Epidermal melanocyte (primary cell): Measurements from ENCODE around the gene SPSB1.
"Not testable (repeated sequence)": the region's sequence is repeated elsewhere in the genome, so short reads cannot be mapped to it uniquely, and the experiment has no call there.

Experiments used
- DNase-seq: peaks from one replicate; pipeline ENCODE4 v3.0.0; 2011; ENCODE audit warnings: low spot score; ENCODE audit not compliant: insufficient read length

SPSB1 gene

GRCh38 chr1:9299571-9300541 is 7.2 kb downstream of the SPSB1 start:
- not testable (repeated sequence) for DNase-seq

- DNase-seq = no peak
These were observed 7.9 kb downstream of the SPSB1 start for GRCh38 chr1:9300573-9300972.

- peak; percentile 50 for DNase-seq
These were observed 10.2 kb downstream of the SPSB1 start for GRCh38 chr1:9302745-9303524.

- no peak for DNase-seq
These were observed 11.2 kb downstream of the SPSB1 start for GRCh38 chr1:9303916-9304315.

GRCh38 chr1:9305216-9305615 is 12.5 kb downstream of the SPSB1 start:
- DNase-seq = no peak

GRCh38 chr1:9306006-9306405 is 13.3 kb downstream of the SPSB1 start:
- DNase-seq = no peak

GRCh38 chr1:9307303-9307702 is 14.6 kb downstream of the SPSB1 start:
- no peak for DNase-seq

- DNase-seq = no peak
These were observed 15.6 kb downstream of the SPSB1 start for GRCh38 chr1:9308236-9308785.

GRCh38 chr1:9309080-9309479 is 16.4 kb downstream of the SPSB1 start:
- DNase-seq = no peak

- DNase-seq = no peak
These were observed 17.3 kb downstream of the SPSB1 start for GRCh38 chr1:9309991-9310390.

- no peak for DNase-seq
These were observed 18.3 kb downstream of the SPSB1 start for GRCh38 chr1:9311029-9311428.

GRCh38 chr1:9311479-9311878 is 18.8 kb downstream of the SPSB1 start:
- DNase-seq = no peak

GRCh38 chr1:9312168-9312720 is 19.6 kb downstream of the SPSB1 start:
- no peak for DNase-seq

- no peak for DNase-seq
These were observed 20.9 kb downstream of the SPSB1 start for GRCh38 chr1:9313576-9313975.

GRCh38 chr1:9314111-9314510 is 21.4 kb downstream of the SPSB1 start:
- no peak for DNase-seq

GRCh38 chr1:9314711-9315379 is 22.2 kb downstream of the SPSB1 start:
- DNase-seq = no peak

- no peak for DNase-seq
These were observed 22.9 kb downstream of the SPSB1 start for GRCh38 chr1:9315411-9316079.

GRCh38 chr1:9316080-9316444 is 23.4 kb downstream of the SPSB1 start:
- DNase-seq = no peak

GRCh38 chr1:9316512-9316911 is 23.8 kb downstream of the SPSB1 start:
- no peak for DNase-seq

GRCh38 chr1:9317072-9317471 is 24.4 kb downstream of the SPSB1 start:
- no peak for DNase-seq
